Inferior parietal cortex (tissue), 1 donor: ENCODE measurements around the gene SCCPDH.
"Not testable (repeated sequence)": the region's sequence is repeated elsewhere in the genome, so short reads cannot be mapped to it uniquely, and the experiment has no call there.

Source experiments
- DNase-seq: peaks from one replicate; pipeline ENCODE4 v3.0.0-alpha.2; 2016; ENCODE audit errors: extremely low spot score

SCCPDH gene

GRCh38 chr1:246705368-246705767, 18.8 kb upstream of the SCCPDH start:
- no peak for DNase-seq

GRCh38 chr1:246708166-246708565, 16.0 kb upstream of the SCCPDH start:
- no peak for DNase-seq

GRCh38 chr1:246709196-246709595, 15.0 kb upstream of the SCCPDH start:
- no peak for DNase-seq

GRCh38 chr1:246709835-246710234, 14.4 kb upstream of the SCCPDH start:
- no peak for DNase-seq

GRCh38 chr1:246711548-246712003, 12.6 kb upstream of the SCCPDH start:
- DNase-seq, result no peak

GRCh38 chr1:246712428-246712827, 11.8 kb upstream of the SCCPDH start:
- DNase-seq, result not testable (repeated sequence)

GRCh38 chr1:246719361-246719760, 4.8 kb upstream of the SCCPDH start:
- not testable (repeated sequence) for DNase-seq

- DNase-seq, result not testable (repeated sequence)
These were observed 3.4 kb upstream of the SCCPDH start for GRCh38 chr1:246720814-246721213.

GRCh38 chr1:246722720-246723119, 1.5 kb upstream of the SCCPDH start:
- no peak for DNase-seq

GRCh38 chr1:246724731-246725095, 504 bp downstream of the SCCPDH start:
- DNase-seq, result peak; percentile 60

GRCh38 chr1:246725191-246725590, 982 bp downstream of the SCCPDH start:
- DNase-seq, result no peak

- no peak for DNase-seq
These were observed 2.1 kb downstream of the SCCPDH start for GRCh38 chr1:246726255-246726679.

GRCh38 chr1:246726881-246727280, 2.7 kb downstream of the SCCPDH start:
- DNase-seq, result peak; percentile 81

- no peak for DNase-seq
These were observed 3.4 kb downstream of the SCCPDH start for GRCh38 chr1:246727594-246727993.

- no peak for DNase-seq
These were observed 4.1 kb downstream of the SCCPDH start for GRCh38 chr1:246728311-246728710.

- DNase-seq, result not testable (repeated sequence)
These were observed 4.8 kb downstream of the SCCPDH start for GRCh38 chr1:246729040-246729439.

GRCh38 chr1:246730839-246731238, 6.6 kb downstream of the SCCPDH start:
- no peak for DNase-seq

GRCh38 chr1:246731873-246732272, 7.7 kb downstream of the SCCPDH start:
- not testable (repeated sequence) for DNase-seq

GRCh38 chr1:246733704-246734103, 9.5 kb downstream of the SCCPDH start:
- no peak for DNase-seq

GRCh38 chr1:246734866-246735265, 10.7 kb downstream of the SCCPDH start:
- DNase-seq, result no peak

GRCh38 chr1:246735735-246736134, 11.5 kb downstream of the SCCPDH start:
- DNase-seq, result no peak

- DNase-seq, result no peak
These were observed 18.2 kb downstream of the SCCPDH start for GRCh38 chr1:246742396-246742795.

GRCh38 chr1:246746155-246746554, 21.9 kb downstream of the SCCPDH start:
- DNase-seq, result not testable (repeated sequence)

GRCh38 chr1:246748006-246748405, 23.8 kb downstream of the SCCPDH start:
- no peak for DNase-seq
